Measurements from ENCODE around the gene DOP1B. TPM values are rescaled to one million over a fixed set of nuclear protein-coding genes. Genes with fewer than 3 reads are reported as not detected.

Gene DOP1B
- total RNA-seq, 1 experiment from 2014 or later, result 8.7 TPM

GRCh38 chr21:36148886-36149285 is 7.7 kb upstream of the DOP1B start:
- Histone ChIP-seq H3K18ac (ENCODE audit: insufficient read length, low read depth, low read length) (no peak overlapping the region), H2AK5ac (ENCODE audit: insufficient read length, low read length) (no peak overlapping the region), H3K9me3 (ENCODE audit: control insufficient read depth, low read depth, low read length) (no peaks in the 10 kb centered on the region), H2AFZ (ENCODE audit: low read length) (no peak overlapping the region), H3T11ph (ENCODE audit: low read length) (no peak overlapping the region), H3K79me1 (ENCODE audit: insufficient read depth, low read depth, low read length, poor library complexity, severe bottlenecking) (no peaks in the 10 kb centered on the region), H3K4me1 (ENCODE audit: insufficient read depth, low read length) (peaks cover 4% of the 10 kb centered on the region; the same call in 1 of the 2 replicates), H4K91ac (ENCODE audit: insufficient read length, low read depth, low read length) (no peak overlapping the region), H2BK120ac (ENCODE audit: low read depth, low read length, poor library complexity, severe bottlenecking) (no peak overlapping the region), H2BK20ac (ENCODE audit: low read depth, low read length, poor library complexity, severe bottlenecking) (no peak overlapping the region), H3K23ac (ENCODE audit: insufficient read length, low read depth, low read length) (no peak overlapping the region), H3K9ac (ENCODE audit: extremely low read depth, insufficient read length, low read length) (no peak overlapping the region), H2BK15ac (ENCODE audit: low read depth, low read length) (no peak overlapping the region), H3K56ac (ENCODE audit: insufficient read length, low read depth, low read length) (no peak overlapping the region), H3K14ac (ENCODE audit: insufficient read depth, low read length) (no peak overlapping the region), H3K23me2 (ENCODE audit: insufficient read length, low read depth, low read length, poor library complexity, severe bottlenecking) (no peaks in the 10 kb centered on the region), H3K27me3 (ENCODE audit: insufficient read depth, low read length) (no peaks in the 10 kb centered on the region), H4K5ac (ENCODE audit: insufficient read length, low read depth, low read length) (no peak overlapping the region), H3K27ac (ENCODE audit: insufficient read length, low read depth, low read length) (no peak overlapping the region), H3K4ac (ENCODE audit: low read depth, low read length) (no peak overlapping the region), H4K8ac (replicated peaks; ENCODE audit: insufficient read length, low read depth, low read length) (no peak overlapping the region), H4K20me1 (ENCODE audit: control insufficient read depth, insufficient read depth, insufficient read length) (no peaks in the 10 kb centered on the region), H2BK5ac (ENCODE audit: insufficient read length, low read length) (no peak overlapping the region), H2BK12ac (ENCODE audit: insufficient read length, low read depth, low read length) (no peak overlapping the region), H3K79me2 (ENCODE audit: insufficient read depth, low read length) (no peaks in the 10 kb centered on the region), H3K4me2 (ENCODE audit: insufficient read depth, insufficient read length, low read length) (no peak overlapping the region)
- H3K4me1 Mint-ChIP-seq, result peaks cover 11% of the 10 kb centered on the region in 2 experiments
- H3K9me3 Mint-ChIP-seq, result no peaks in the 10 kb centered on the region; a peak in 1 of 5 replicates
- no peak overlapping the region for H3K27ac Mint-ChIP-seq
- peaks cover 6% of the 10 kb centered on the region for H3K27me3 Mint-ChIP-seq (ENCODE audit: low read depth)
- H3K4me3 Mint-ChIP-seq, result no peak overlapping the region
- DNase-seq, result no peak
- WGBS (ENCODE audit: extremely low coverage, insufficient read length, low lambda C conversion rate), result no CpG with 5 or more reads among the region's 3 CpGs
- no peaks in the 10 kb centered on the region; a peak in 1 of 7 replicates for H3K36me3 Mint-ChIP-seq (ENCODE audit: insufficient read depth in 1 of 3, low read depth in 3 of 3)
- TF ChIP-seq, protein P1, sequence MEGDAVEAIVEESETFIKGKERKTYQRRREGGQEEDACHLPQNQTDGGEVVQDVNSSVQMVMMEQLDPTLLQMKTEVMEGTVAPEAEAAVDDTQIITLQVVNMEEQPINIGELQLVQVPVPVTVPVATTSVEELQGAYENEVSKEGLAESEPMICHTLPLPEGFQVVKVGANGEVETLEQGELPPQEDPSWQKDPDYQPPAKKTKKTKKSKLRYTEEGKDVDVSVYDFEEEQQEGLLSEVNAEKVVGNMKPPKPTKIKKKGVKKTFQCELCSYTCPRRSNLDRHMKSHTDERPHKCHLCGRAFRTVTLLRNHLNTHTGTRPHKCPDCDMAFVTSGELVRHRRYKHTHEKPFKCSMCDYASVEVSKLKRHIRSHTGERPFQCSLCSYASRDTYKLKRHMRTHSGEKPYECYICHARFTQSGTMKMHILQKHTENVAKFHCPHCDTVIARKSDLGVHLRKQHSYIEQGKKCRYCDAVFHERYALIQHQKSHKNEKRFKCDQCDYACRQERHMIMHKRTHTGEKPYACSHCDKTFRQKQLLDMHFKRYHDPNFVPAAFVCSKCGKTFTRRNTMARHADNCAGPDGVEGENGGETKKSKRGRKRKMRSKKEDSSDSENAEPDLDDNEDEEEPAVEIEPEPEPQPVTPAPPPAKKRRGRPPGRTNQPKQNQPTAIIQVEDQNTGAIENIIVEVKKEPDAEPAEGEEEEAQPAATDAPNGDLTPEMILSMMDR (conservative IDR thresholded peaks at IDR 0.05), result no peak
